CD4-positive, alpha-beta T cell treated with Interleukin-1 beta for 1 hour (primary cell): ENCODE results near the gene EFNA5.
A peak's percentile ranks its signal among the peaks of the same experiment; 100 is the strongest.

Source experiments
- DNase-seq, 2 donors: peaks; one replicate each; pipeline ENCODE4 v3.0.0-alpha.2; 2020 to 2022

The EFNA5 gene

GRCh38 chr5:107541400-107541799, 129.3 kb downstream of the EFNA5 start:
- DNase-seq = no peak

DNA sequence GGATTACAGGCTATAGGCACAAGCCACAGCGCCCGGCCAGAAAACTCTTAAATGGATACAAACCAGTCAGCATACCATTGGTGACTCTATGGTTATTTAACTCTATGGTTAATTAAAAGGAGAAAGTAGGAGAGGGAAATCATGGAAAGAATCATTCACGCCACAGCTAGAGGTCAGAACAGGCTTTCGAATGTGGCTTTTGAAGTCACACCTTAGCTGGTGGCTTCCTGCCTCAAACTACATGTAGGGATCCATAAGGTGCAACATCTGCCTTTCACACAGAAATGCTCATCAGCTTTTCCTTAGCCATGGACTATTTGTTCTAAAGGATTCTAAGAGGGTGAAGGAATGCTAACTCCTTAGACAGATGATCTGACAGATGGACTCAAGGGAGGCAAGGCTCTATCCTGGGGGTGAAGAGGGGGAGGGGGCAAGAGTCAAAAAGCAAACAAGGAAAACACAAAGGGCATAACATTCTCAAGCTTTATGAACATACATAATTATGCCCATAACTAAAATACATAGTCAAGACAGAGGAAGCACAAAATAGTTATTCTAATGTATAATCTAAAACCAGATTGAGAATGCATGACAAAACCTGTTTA, 130.9 kb downstream of the EFNA5 start:
- DNase-seq = peak in 1 of 2 donors; percentile 5

DNA sequence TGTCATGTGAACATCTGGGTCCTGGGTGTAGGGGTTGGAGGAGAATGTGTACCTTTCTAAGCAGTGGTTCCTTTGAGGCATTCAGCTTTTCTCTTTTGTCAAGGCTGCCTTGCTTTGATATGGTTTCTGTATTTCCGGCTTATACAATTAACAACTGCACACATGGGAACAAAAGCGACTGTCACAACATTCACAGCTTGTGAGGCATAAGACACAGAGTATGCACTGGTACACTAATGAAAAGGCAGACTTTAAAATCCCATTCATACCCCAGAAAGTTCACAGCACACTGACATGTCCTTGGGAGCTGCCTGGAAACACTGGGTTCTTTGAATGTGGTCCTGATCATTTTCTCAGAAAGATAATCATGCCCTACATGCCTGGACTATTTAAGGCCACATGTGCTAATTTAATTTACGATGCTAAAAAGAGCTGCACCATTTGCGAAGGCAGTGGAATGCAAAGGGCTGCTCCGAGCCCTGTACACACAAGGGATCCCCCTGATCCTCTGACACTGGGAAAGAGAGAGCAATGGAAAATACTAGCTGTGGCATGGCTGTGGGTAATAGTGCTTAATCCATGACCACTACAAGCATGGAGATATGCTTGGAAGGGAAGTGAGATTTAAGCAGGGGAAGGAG, 131.8 kb downstream of the EFNA5 start:
- no peak for DNase-seq

DNA sequence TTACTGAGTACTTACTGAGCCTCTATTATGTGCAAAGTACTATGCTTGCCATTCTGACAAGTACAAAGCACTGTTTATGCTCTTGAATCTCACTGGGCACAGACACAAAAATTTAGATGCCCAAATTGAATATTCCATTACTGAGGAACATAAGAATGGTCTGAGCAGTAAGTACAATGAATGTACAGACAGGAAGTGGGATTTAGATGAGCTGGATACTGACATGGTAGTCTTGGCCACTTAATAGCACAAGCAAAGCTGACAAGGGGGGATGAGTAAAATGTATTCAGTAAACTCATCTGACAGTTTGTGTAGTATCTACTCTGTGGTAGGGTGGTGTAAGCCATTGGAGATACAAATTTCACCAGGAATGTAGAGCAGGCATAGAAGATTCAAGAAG, 132.4 kb downstream of the EFNA5 start:
- no peak for DNase-seq

DNA sequence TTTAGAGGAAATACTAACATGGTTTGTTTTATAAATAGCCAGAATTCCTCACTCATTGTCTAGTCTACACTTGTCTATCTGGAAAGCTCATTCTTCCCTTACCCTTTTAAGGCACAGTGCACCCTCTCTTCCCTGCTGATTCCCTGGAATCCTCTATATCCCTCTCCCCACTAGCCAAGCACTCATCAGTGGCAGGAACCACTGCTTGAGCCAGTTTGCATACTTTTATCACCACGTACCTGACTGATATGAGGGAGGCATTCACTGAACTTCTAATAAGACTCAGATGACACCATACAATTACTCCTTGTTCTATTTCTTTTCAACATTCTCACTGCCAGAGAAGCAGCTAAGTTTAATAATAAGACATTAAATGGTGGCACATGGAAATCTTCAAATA, 134.9 kb downstream of the EFNA5 start:
- DNase-seq = no peak

DNA sequence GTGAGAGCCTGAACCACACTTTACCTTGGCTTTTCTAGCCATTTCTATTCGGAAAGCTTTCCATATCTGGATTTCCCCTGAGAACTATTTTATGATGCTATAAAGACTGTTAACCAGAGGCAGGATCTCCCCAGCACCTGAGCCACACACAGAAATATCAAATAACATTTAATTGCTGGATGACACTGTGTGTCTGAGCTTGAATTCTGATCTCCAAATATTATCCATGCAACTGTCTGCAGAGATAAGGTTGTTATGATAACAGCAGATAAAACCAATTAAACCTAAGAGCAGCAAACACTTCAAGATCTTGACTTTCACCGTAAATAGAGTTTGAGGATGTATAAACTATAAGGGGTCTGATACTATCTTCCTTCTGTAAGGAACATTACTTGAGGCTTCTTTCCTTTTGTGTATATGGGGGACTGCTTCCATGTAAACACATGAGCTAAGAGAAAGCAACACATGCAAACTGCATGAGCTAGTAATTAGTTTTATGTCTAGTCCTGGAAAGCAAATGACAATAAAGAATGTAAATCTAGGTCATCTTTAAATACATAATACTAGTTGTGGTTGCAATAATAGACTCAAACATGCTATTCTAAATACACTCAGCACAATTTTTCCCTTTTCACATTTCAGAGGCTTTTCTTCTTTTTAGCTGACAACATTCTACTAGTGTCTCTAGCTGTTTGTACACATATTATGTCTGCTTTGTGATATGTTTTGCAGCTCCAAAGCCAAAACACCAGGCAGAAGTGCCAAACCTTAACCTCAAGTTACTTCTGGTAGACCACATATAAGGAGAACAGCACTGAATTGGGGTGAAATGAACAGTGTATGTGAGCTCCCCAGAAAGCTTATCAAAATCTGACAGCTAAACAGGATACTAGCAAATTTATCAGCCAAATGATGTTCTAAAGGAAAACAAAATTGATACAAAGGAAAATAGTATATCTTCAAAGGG, 136.5 kb downstream of the EFNA5 start:
- DNase-seq = peak in 1 of 2 donors; percentile 4

DNA sequence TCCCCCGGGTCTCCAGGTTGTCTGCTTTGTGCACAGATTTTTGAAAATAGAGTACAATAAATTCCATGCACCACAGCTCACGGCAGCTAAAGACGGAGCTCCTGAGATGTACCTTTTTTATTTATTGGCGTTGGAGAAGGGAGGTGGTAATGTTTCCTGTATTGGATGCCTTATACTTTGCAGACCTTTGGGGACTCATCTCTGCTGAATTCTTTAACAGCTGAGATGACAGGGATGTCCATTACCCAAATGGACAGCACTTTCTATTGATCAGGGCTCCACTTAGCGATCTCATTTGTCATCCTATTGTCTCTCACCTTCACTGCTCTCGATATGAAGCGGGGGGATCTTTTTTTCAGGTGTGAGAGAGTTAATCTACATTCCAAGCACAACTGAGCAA, 137.8 kb downstream of the EFNA5 start:
- DNase-seq = no peak

DNA sequence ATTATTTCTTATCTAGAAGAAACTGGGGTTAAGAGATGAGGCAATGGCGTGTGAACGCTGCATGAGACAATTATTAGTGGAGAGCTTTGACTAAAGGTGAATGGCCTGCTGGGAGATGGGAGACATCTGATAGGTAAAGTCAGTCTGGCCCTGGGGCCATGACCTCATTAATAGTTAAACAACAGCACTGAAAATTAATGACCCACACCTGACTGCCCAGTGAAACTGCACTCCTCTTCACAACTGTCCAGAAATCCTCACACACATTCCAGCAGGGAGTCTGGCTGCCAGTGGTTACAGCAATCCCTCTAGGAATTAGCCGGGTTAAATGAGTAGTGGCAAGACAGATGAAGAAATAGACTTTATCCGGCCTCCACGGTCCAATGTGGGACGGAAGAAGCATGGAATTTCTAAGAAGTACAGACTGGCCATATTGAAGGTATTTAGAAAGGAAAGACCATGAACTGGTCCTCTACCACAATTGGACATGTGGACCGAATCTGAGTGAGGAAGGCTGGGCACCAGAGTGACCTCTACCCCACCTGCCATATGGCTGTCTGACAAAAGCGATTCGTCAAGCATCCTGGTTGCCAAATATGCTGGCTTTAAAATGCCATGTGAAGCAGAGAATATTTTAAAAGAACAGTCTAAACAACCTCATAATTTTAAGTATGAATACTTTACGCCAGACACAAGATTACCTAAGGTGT, 138.4 kb downstream of the EFNA5 start:
- DNase-seq = no peak

- DNase-seq = no peak
These were observed 139.4 kb downstream of the EFNA5 start for GRCh38 chr5:107531308-107531707.

- no peak for DNase-seq
These were observed 141.1 kb downstream of the EFNA5 start for GRCh38 chr5:107529618-107530017.

GRCh38 chr5:107526270-107526937, 144.3 kb downstream of the EFNA5 start:
- no peak for DNase-seq

GRCh38 chr5:107524111-107524510, 146.6 kb downstream of the EFNA5 start:
- no peak for DNase-seq

DNA sequence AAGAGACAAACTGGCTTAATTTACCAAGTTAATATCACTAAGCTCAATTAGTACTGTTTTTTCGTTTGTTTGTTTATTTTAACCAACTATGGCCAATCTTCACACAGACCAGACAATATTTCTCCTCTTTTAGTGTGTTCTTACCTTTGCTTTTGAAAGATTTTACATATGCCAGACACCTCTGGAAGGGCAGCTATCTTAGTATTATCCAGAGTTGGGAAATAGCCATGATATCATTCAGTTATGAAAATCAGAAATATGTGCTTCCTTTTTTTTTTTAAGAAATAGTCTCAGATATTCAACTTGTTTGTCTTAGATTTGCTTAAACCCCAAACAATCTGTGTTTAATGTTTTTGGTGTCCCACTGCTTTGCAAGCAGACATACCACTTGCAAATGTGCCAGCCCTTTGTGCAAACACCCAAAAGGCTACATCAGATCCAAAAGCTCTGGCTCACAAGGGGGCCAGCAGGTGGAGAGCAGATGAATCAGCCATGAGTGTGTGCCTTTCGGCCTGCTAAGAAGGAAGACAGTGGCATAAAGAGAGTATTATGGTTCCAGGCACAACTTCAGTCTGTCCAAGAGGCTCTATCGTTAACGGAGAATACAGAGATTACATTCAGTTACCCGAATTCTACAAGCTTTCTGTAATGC, 147.6 kb downstream of the EFNA5 start:
- no peak for DNase-seq

DNA sequence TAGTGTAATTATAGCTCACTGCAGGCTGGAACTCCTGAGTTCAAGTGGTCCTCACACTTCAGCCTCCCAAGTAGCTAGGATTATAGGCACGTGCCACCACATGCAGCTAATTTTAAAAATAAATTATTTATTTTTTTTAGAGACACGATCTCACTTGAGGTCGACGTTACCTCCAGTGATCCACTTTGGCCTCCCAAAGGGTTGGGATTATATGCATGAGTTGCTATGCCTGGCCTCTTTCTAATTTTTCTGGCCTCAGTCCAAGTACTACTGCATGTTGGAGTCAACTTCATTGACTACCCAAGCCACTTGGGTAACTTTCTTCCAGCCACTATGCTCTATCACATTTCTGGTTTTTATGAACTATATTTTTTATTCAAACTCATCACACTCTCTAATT, 148.3 kb downstream of the EFNA5 start:
- no peak for DNase-seq

DNA sequence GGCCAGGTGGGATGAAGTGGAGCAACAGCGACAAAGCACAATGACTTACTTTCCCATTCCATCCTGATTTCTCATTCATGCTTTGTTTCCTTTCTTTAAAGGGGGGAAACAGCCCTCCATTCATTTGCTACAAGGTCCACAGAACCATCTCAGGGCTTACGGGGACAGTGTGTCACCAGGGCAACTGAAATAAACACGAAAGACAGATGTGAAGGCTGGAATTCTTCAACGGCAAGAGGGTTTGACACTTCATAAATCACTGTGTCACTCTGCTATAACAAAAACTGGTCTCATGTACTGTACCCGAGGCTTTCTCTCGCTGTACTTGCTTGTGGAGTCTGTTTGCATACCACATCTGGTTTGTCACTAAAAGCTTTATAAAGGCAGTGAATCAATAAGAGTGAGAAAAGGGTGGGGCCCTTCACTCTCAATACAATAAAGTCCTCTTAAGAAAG, 150.8 kb downstream of the EFNA5 start:
- peak in 1 of 2 donors; percentile 16 for DNase-seq

DNA sequence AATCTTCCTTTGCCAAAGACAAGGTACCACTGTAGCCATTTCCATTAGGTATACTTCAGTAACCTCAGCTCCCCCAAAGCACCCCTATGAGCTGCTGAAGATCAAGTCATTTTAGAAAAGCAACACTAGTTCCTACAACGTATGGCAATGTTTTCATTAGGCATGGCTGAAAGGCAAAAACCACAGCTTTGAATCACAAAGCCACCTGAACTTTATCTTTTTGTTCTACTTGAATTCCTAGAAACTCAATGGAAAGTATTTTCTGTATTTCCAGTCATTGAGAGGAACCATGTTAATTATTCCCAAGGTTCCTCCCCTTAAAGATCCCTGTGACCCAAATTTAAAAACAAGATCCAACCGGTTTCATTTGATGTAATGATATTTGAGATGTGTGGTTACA, 152.1 kb downstream of the EFNA5 start:
- no peak for DNase-seq

GRCh38 chr5:107518190-107518589, 152.5 kb downstream of the EFNA5 start:
- DNase-seq = no peak

DNA sequence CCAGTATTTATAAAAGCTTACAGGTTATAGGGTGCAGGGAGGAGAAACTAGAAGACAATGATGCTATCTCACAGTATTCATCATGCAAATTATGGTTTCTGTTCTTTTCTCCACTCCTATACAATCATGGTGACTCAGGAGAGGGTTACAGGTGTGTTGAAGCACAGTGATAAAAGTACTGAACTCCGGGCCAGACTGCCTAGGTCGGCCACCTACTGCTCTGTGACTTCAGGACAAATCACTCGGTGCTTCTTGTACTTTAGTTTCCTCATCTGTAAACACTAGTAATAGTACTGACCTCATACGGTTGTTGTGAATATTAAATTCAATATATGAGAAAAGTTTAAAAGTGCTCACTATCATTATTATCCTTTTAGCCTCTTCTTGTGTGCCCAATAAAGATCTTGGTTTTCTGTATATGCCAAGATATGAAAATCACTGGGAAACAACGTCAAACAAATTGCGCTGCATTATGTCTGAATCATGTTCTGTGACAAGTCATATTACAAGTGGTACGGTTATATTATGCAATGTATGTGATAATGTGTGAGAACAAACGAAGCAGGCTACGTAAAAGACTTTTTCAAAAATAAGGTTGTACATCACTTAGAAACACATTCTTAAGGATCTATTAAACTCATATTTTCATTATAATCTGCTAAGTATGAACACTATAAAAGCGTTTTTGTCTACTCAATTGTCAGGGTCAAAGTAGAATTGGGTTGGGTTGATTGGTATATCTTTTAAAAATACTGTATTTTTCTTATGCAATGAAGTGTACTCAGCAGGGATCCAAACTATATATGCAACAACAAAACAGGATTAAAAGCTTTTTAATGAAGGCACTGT, 153.3 kb downstream of the EFNA5 start:
- no peak for DNase-seq

- no peak for DNase-seq
These were observed 154.1 kb downstream of the EFNA5 start for GRCh38 chr5:107516452-107517184.

DNA sequence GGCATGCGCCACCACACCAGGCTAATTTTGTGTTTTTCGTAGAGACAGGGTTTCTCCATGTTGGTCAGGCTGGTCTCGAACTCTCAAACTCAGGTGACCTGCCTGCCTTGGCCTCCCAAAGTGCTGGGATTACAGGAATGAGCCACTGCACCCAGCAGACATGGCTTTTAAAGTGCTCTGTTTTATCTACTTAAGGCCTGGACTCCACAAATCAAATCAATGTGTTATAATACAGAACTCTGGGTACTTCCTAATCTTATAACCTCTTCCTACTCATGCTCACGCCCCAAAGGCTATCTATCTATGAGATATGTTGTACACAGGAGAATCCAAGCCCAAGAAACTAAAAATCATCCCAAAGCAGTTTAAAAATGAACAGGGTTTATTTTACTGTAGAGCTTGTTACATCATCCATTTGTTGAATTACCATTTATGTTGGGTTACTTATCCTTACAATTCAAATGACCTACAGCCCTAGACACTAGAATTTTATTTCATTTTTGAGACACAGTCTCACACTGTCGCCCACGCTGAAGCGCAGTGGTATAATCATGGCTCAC, 155.1 kb downstream of the EFNA5 start:
- DNase-seq = no peak
